Stimulated activated CD4-positive, alpha-beta T cell treated with anti-CD3 and anti-CD28 coated beads, Interleukin-15, amount 100 ng/mL, for 48 hours (primary cell): Measurements from ENCODE around the gene CDC42BPB.
"Not testable (repeated sequence)": the region's sequence is repeated elsewhere in the genome, so short reads cannot be mapped to it uniquely, and the experiment has no call there.

ENCODE experiments used
- DNase-seq, 2 donors: peaks; one replicate each; pipeline ENCODE4 v3.0.0-alpha.2; 2020; ENCODE audit warnings: low read depth in 2 of 2

Gene CDC42BPB

DNA sequence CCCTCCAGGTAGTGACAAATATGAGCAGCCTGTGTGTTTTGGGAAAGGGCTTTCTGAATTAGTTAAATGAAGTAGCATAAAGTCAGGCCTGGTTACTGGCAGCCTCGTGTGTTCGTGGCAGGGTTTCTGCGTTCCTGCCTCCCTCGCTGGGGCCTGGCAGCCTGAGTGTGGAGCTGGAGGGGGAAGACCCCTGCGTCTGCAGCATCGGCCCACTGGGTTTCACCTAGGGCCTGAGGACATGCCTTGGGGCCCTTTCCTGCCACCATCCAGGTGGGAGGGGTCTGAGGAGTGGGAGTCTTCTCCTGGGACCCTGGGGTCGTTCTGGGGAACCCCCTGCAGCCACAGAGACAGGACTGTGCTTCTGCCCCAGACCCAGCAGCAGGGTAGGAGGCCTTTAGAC is 155.3 kb downstream of the CDC42BPB start:
- DNase-seq: no peak

DNA sequence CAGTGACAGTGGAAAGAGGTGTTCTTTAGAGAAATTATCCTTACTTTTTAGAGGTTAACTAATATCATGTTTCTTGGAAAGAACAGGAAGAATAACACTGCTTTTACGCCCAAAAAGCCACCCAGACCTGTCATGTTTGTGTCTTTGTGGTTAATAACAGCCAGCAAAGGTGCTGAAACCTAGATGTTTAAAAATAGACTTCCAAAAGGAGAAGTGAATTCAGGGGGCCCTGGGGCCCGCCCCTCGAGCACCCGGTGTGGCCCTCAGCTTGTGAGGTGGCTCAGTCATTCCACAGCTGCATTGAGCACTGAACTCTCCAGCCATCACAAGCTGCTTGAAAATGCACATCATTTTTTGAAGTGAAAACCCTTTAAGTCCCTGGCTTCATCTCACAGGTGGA is 155.7 kb downstream of the CDC42BPB start:
- no peak for DNase-seq

DNA sequence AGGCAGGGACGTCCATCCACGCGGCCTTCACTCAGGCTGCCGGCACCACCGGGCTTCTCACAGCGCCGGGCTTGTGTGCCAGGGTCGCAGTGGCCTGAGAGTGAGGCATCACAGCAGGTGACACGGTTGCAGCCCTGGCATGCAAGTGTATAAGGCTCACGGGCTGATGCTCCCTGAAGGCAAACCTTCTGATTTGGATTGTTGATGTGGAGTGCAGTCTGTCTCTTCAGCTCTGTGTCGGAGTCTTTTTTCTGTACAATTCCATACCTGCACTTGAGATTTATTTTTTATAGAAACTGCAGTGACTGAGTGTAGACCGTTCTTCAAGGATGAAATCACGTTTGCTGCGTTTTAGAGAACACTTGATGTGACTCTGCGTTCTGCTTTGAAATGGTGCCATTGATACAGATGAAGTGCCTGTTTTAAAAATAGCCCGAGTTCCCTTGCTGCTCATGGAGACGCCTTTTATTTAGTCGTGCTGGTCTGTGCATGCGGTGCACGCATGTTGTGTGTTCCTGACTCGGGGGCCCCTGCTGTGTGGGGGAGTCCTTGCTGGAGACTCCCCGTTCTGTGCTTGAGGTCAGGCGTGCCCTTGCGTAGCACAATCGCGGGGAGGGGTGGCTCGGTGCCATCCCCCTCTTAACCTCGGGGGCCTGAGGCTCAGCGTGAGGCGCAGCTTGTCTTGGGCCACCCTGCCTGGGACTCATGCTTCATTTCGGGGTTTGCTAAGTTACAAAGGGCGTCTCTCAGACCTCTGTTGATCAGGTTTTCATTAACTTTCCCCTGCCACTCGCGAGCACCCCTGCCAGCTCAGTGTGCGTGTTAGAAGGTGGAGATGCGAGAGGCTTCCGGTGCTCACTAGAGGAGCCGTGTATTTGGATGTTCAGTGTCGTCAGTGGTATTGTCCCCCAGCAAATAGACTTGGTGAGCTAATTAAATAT is 156.4 kb downstream of the CDC42BPB start:
- DNase-seq: no peak

DNA sequence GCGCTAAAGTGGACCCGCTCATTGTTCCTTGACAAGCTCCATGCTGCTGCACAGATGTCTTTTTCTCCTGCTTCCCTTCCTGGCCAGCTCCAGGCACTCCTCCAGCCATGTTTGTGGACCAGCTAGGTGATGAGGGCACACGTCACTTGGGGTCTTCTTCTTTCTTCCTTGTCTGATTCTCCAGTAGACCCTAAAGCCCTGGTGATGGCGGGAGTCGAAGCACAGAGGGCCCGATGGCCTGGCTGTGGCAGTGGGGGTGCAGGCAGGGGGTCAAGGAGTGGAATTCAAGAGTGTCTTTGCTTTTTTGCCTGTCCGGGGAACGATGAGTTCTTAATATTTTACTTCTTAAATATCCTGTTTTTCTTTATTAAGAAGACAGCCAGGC is 157.8 kb downstream of the CDC42BPB start:
- no peak for DNase-seq

DNA sequence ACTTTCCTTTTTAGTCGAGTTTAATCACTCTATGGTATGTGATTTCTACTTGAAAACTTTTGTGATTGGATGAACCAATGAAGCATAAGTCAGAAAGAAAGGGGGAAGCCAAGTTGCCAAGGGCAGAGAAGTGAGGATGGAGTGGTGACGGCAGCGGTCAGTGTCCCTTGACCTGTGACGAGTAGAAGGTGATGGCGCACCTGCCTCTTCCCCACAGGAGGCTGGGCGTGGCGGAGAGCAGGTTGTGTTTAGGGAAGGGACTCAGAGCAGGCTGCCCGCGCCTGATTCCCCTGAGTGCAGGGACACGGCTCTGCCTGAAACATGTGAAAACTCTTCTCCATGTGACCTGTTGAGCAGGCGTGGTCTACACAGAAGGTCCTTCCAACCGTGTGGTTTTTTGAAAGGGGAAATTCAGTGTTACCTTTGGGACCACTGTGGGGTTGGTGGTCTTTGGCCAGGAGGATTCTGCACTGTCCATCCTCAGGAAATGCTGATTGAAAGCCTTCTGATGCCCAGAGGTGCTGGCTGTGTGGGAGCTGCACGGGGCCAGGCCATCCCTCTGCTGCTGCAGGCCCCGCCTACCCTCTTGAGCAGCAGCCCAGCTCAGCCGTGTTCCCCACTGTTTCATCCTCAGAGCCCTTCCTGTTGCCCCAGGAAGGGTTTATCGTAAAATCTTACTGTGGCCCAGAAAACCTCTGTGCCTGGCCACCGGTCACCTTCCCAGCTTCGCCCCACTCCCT is 158.4 kb downstream of the CDC42BPB start:
- DNase-seq: no peak

DNA sequence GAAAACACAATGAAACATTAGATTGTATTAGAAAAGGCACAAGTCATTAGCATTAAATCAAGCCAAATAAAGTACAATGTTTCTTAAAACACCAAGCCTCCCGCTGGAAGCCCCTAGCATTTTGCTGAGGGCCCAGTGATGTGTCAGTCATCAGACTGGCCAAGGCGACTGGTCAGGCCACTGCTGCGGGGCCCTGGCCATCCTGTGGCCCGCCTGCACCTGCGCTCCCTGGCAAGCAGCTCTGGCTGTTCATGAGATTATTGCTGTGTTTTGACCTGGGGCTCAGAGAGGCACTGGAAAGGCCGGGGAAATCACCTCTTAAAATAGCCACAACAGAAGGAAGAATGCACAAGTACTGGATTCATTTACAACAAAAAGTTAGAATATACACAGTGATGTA is 159.1 kb downstream of the CDC42BPB start:
- no peak for DNase-seq

DNA sequence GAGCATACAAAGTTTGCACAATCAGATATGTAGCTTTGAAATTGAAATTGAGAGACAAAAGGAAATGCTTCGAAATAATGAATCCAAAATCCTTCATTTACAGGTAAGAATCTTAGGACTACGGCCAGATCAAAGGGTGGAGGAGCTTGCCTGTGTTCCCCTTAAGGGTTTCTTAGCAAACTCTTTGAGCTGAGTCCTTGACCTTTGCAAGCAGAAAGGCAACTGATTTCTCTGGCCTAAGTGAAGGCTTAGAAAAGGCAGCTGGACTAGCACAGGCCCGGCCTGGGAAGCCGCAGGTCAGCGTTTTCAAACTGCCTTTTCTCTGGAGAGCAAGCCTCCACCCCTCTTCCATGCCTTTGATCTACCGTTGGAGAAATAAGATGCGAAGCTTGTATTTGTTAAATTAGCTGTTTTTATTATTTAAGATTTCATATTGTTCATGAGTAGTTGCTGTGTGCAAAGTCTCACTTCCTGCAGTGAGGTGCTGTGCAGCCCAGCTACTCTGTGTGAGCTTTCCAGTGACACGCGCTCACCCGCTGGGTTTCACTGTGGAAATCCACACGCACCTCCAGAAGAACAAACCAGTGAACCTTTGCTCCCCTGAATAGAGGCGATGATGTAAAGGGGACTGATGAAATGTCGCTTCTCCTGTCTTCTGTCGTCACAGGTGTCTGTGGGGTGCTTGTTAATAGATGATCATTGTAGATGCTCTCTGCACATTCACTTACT is 159.9 kb downstream of the CDC42BPB start:
- no peak for DNase-seq

DNA sequence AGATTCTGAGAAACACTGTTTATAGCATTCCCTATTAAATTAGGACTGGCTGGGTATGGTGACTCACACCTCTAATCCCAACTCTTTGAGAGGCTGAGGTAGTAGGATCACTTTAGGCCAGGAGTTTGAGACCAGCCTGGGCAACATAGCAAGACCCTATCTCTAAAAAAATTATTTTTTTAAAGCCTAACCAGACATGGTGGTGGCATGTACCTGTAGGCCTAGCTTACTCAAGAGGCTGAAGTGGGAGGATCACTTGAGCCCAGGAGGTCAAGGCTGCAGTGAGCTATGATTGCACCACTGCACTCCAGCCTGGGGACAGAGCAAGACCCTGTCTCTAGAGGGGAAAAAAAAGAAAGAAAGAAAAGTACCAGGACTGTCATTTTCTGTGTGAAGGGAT is 160.6 kb downstream of the CDC42BPB start:
- DNase-seq: not testable (repeated sequence)

DNA sequence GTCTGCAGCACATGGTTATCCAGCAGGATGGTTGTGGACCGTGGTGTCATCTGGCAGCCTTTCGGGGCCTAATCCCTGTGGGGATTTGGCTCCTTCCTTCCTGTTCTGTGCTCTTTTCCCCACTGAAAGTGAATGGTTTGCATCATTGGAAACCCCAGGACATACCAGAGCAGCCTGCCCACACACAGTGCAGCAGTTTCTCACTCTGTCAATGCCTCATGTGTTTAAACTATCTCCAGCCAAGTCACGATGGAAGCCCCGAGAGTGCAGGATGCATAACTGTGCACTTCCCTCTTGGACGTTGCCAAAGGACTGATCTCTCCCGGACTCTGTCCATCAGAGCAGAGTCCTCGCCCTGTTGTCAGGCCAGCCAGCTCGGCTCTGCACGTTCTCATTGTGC is 163.9 kb downstream of the CDC42BPB start:
- DNase-seq: no peak

DNA sequence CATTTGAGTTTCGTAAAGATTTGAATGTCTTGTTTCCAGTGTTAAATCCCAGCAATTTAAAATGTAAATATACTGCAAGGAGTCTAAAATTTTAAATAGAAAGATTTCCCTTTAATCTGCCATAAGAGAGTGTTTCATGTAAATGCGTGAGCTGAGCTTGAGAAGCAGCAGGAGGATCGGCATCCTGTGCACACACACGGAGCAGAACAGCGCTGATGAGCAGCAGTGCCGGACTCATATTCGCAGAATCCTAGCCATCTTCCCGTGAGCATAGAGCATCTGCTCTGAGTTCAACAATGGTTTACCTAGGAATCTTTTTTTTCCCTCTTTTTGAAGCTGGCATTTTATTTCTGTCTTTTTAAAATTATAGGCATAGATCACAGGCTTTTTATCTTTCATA is 164.7 kb downstream of the CDC42BPB start:
- no peak for DNase-seq

DNA sequence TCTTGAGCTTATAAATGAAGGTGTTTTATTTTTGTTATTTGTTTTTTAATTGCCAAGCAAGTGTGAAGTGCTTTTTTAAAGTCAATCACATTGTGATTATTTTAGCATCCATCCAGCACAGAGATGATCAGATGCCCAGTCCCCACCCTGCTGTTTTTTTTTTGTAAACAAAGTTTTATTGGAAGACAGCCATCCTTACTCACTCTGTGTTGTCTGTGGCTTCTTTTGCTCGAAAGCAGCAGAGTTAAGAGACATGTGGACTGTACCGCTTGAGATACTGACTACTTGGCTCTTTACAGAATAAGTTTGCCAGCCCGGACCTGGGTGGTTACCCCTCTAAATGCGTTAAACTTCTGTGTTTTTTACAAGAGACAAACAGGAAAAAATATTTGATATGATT is 165.8 kb downstream of the CDC42BPB start:
- no peak for DNase-seq

DNA sequence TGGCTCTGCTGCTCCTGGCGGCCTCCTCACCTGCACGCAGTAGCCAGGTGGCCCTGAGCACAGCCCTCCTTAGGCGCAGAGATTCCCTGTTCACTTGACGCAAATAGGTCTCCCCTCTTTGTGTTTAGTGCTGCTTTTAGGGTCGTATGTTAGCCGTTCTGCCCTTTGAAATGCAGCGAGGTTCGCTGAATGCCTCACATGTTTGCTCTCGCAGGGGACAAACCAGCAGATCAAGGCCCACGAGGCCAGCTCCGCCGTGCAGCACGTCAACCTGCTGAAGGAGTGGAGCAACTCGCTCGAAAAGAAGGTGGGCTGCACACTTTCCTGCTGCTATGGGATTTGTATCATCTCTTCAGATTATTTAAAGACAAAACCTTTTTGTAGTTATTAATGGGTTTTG is 166.2 kb downstream of the CDC42BPB start:
- no peak for DNase-seq

DNA sequence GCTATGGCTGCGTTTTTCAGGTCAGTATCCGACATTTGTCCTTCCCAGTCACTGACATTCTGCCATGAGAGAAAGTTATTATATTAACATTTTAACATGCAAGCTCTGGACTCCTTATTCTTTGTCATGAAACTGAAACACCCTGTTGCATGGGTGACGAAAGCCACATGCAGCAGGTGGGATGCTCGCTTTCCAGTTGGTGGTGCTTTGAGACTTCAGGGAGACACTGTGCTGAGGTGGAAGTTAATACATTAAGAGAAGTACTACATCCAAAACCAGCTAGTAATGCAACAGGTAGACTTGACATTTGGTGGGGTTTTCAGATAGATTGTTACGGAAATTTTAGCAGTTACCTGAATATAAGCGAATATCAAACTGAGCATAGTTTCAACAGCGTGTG is 167.7 kb downstream of the CDC42BPB start:
- DNase-seq: no peak

DNA sequence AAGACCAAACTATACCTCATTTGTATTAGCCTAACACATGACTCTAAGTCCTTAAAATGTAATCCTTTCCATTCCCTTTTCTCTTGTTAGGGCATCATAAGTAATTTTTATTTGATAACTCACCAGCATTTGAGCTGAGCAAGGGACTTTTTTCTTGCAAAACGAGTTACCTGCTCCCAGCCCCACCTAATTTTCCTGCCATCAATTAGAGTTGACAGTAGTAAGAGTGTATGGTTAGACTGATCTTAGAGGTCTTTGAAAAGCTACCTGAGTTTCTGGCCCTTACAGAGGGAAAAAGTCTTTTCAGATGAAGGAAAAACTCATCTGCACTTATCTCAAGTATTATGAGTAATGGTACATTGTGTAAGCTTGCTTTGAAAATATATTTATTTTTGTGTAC is 168.6 kb downstream of the CDC42BPB start:
- no peak for DNase-seq

DNA sequence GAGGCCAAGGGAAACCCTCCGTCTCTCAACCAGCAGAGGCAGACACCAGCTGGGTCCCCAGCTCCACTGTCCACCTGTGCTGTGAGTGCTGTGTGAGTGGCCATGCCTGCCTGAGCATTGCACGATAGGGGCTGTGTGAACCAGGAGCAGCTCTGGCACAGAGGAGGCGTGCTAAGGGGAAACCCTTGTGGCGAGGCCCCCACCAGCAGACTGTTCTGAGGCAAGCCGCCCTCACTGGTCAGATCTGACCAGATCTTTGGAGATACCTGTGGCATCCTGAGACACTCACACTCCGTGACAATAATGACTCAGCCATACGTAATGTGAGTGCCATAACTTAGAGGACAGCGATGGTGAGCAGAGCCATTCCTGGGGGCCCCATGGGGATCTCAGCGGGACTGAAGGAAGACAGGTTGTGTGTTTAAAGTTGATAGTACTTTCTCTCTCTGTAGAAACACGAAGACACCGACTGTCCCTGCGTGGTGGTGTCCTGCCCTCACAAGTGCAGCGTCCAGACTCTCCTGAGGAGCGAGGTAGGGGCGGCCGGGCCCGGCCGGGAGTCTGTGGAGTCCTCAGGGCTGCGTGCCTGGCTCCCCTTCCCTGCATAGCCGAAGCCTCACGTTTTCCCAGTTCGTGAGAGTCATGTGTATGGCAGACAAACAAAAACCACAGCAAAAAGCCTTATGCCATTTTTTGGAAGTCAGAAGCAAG is 171.5 kb downstream of the CDC42BPB start:
- no peak for DNase-seq

DNA sequence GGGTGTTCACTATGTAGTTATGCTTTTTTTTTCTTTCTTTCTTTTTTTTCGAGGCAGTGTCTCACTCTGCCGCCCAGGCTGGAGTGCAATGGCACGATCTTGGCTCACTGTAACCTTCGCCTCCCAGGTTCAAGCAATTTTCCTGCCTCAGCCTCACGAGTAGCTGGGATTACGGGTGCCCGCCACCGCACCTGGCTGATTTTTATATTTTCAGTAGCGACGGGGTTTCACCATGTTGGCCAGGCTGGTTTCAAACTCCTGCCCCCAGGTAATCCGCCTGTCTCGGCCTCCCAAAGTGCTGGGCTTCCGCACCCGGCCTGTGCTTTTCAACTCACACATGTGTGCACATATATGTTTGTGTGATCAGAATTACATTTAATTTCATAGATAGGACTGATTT is 173.8 kb downstream of the CDC42BPB start:
- no peak for DNase-seq

DNA sequence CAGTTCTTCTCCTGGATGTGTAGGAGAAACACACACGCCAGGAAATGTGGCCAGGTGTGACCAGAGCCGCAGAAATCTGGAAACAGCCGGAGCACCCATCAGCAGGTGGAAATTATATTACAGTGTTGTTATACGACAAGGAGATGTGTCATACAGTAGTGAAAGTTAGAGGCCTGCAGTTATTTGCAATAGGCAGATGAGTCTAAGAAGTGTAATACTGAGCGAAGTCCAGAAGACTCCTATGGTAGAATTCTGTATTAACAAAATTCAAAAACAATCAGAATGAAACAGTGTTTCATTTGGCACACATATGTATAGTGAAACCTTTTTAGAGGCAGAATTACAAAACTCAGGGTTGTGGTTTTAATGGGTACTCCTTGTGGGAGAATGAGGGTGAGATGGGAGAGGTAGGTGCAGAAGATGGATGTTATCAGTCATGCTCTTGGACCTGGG is 174.2 kb downstream of the CDC42BPB start:
- no peak for DNase-seq
